ENCODE results near the gene AOPEP.

AOPEP gene

GRCh38 chr9:94697972-94698581 is 28.4 kb upstream of the AOPEP start:
- DNase-seq (ENCODE audit: extremely low read depth, low read depth), result no peak
- no peak for TF ChIP-seq CTCF (IDR thresholded peaks at IDR 0.05; ENCODE audit: low read depth, low read length, missing control alignments)

DNA sequence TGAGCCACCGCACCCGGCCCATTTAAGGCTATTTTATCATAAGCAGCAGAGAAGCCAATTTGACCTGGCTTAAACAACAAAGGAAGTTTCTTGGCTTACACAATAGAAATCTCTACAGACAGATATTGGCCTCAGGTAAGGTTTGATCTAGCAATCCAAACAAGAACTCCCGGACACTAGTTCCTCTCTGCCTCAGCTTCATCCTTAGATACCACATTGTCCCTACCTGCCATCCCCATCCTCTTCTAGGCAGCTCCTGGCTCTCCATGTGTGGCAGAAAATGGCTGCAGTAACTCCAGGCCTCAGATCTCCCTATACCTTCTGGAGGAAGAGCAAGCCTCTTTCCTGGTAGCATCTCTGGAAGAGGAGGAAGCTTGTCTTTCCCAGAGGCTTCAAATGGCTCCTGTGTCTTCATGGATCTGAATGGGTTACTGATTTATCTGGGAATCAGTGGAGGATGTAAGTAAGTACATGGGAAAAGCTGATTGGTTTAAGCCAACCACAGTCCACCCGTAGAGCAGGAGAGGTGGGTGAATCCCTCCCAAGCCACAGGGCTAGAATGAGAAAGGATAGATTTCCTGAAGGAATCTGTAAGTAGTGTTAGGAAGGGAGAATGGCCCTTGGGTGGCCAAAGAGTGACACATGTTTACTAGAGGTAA is 26.7 kb upstream of the AOPEP start:
- no peak overlapping the region for H3K4me3 ChIP-seq (replicated peaks; ENCODE audit: low read depth, low read length)
- TF ChIP-seq CTCF (IDR thresholded peaks at IDR 0.05; ENCODE audit: low read depth, low read length, missing control alignments), result no peak

More at GRCh38 chr9:94697972-94698581, 28.4 kb upstream of the AOPEP start:
- no peak overlapping the region for H3K4me3 ChIP-seq (replicated peaks; ENCODE audit: low read depth, low read length)

GRCh38 chr9:94700445-94700844 is 26.1 kb upstream of the AOPEP start:
- no peak for DNase-seq (ENCODE audit: extremely low read depth, low read depth)
- no peak overlapping the region for H3K4me3 ChIP-seq (replicated peaks; ENCODE audit: low read depth, low read length)
- no peak for TF ChIP-seq CTCF (IDR thresholded peaks at IDR 0.05; ENCODE audit: low read depth, low read length, missing control alignments)

More for the DNA sequence above, 26.7 kb upstream of the AOPEP start:
- DNase-seq (ENCODE audit: extremely low read depth, low read depth), result no peak

- H3K4me3 ChIP-seq (replicated peaks; ENCODE audit: low read depth, low read length), result no peak overlapping the region
- DNase-seq (ENCODE audit: extremely low read depth, low read depth), result no peak
These were observed 22.9 kb upstream of the AOPEP start for GRCh38 chr9:94703488-94704140.

DNA sequence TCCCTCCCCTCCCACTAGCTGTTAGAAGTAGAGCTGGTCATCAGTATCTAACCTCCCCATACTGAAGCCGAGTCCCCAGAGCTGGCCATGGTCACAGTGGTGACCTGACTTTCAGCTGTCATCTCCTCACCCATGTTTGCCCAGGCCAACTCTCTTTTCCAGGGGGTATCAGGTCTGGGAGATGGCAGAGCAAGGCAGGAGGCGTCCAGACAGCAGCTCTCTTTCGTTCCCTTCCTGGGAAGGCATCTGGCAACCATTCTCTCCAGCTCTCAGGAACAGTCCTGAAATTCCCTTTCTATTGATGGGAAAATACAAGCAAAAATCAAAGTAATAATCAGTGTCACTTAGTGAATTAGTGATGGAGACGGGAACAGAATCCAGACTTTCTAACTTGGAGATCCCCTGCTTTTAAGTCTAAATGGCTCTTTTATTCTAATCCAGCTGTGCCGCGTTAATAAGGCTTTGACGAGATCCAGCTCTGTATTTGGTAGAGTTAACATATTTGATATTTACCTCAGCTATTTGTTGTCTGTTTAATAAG is 21.3 kb upstream of the AOPEP start:
- H3K4me3 ChIP-seq (replicated peaks; ENCODE audit: low read depth, low read length), result no peak overlapping the region
- DNase-seq (ENCODE audit: extremely low read depth, low read depth), result no peak
- no peak for TF ChIP-seq CTCF (IDR thresholded peaks at IDR 0.05; ENCODE audit: low read depth, low read length, missing control alignments)

More at GRCh38 chr9:94703488-94704140, 22.9 kb upstream of the AOPEP start:
- TF ChIP-seq CTCF (IDR thresholded peaks at IDR 0.05; ENCODE audit: low read depth, low read length, missing control alignments), result no peak

GRCh38 chr9:94706922-94707321 is 19.6 kb upstream of the AOPEP start:
- no peak overlapping the region for H3K4me3 ChIP-seq (replicated peaks; ENCODE audit: low read depth, low read length)
- DNase-seq (ENCODE audit: extremely low read depth, low read depth), result no peak
- no peak for TF ChIP-seq CTCF (IDR thresholded peaks at IDR 0.05; ENCODE audit: low read depth, low read length, missing control alignments)

Data from HFF-Myc (cell line).